Activated CD4-positive, alpha-beta T cell treated with anti-CD3 and anti-CD28 coated beads, Interleukin-10, Interleukin-2, amounts not matched to agents 100 ng/mL and 50 ng/mL, durations not matched to agents 16 hours and 8 hours (primary cell): ENCODE measurements around the gene PGLYRP2.
"Not testable (repeated sequence)": the region's sequence is repeated elsewhere in the genome, so short reads cannot be mapped to it uniquely, and the experiment has no call there.

ENCODE experiments used
- DNase-seq: peaks from one replicate; pipeline ENCODE4 v3.0.0-alpha.2; 2020

Gene PGLYRP2

GRCh38 chr19:15487038-15487437 is 7.7 kb upstream of the PGLYRP2 start:
- DNase-seq = no peak

GRCh38 chr19:15485768-15486167 is 6.5 kb upstream of the PGLYRP2 start:
- not testable (repeated sequence) for DNase-seq

- not testable (repeated sequence) for DNase-seq
Measured at GRCh38 chr19:15480996-15481395, 1.7 kb upstream of the PGLYRP2 start.

- DNase-seq = no peak
Measured at GRCh38 chr19:15476325-15476724, 3.0 kb downstream of the PGLYRP2 start.

- DNase-seq = no peak
Measured at GRCh38 chr19:15475611-15476010, 3.7 kb downstream of the PGLYRP2 start.

- no peak for DNase-seq
Measured at GRCh38 chr19:15475169-15475568, 4.1 kb downstream of the PGLYRP2 start.

- DNase-seq = not testable (repeated sequence)
Measured at GRCh38 chr19:15473821-15474220, 5.5 kb downstream of the PGLYRP2 start.

- DNase-seq = no peak
Measured at GRCh38 chr19:15471639-15472101, 7.6 kb downstream of the PGLYRP2 start.

GRCh38 chr19:15469513-15470297 is 9.6 kb downstream of the PGLYRP2 start:
- DNase-seq = peak; percentile 30

- no peak for DNase-seq
Measured at GRCh38 chr19:15468675-15469512, 10.4 kb downstream of the PGLYRP2 start.

- no peak for DNase-seq
Measured at GRCh38 chr19:15467734-15468214, 11.5 kb downstream of the PGLYRP2 start.

- peak; percentile 95 for DNase-seq
Measured at GRCh38 chr19:15466851-15467733, 12.2 kb downstream of the PGLYRP2 start.

- DNase-seq = peak; percentile 85
Measured at GRCh38 chr19:15464394-15465385, 14.6 kb downstream of the PGLYRP2 start, which contains the start of gene RASAL3. Gene RASAL3 (minus strand): TSS chr19:15464544. CDS start chr19:15464358, 186 bp downstream.

- peak; percentile 91 for DNase-seq
Measured at GRCh38 chr19:15463861-15464371, 15.4 kb downstream of the PGLYRP2 start.

GRCh38 chr19:15461694-15462093 is 17.6 kb downstream of the PGLYRP2 start:
- DNase-seq = no peak

- no peak for DNase-seq
Measured at GRCh38 chr19:15457701-15458484, 21.4 kb downstream of the PGLYRP2 start.

GRCh38 chr19:15456871-15457700 is 22.2 kb downstream of the PGLYRP2 start:
- peak; percentile 28 for DNase-seq

GRCh38 chr19:15456441-15456840 is 22.9 kb downstream of the PGLYRP2 start:
- no peak for DNase-seq

GRCh38 chr19:15455996-15456395 is 23.3 kb downstream of the PGLYRP2 start:
- no peak for DNase-seq
